ENCODE data around the gene PGAP3.

Gene PGAP3

GRCh38 chr17:39709319-39709997 is 21.6 kb upstream of the PGAP3 start:
- H3K4me3 Mint-ChIP-seq = no peak overlapping the region
- no peak for TF ChIP-seq CTCF (IDR thresholded peaks at IDR 0.05)
- H3K4me1 Mint-ChIP-seq = peaks cover 9% of the 10 kb centered on the region
- peaks cover 4% of the 10 kb centered on the region for H3K27me3 Mint-ChIP-seq (ENCODE audit: low read depth, poor library complexity)
- peak overlapping the region; percentile 54 for H3K27ac Mint-ChIP-seq
- DNase-seq = no peak
- H3K9me3 Mint-ChIP-seq = no peaks in the 10 kb centered on the region
- H3K36me3 Mint-ChIP-seq (ENCODE audit: low read depth) = peaks cover 17% of the 10 kb centered on the region

GRCh38 chr17:39706921-39707337 is 19.1 kb upstream of the PGAP3 start:
- Mint-ChIP-seq H3K4me1 (peaks cover 32% of the 10 kb centered on the region), H3K27me3 (ENCODE audit: low read depth, poor library complexity) (peaks cover 4% of the 10 kb centered on the region), H3K27ac (no peak overlapping the region), H3K4me3 (no peak overlapping the region), H3K36me3 (ENCODE audit: low read depth) (peaks cover 9% of the 10 kb centered on the region), H3K9me3 (no peaks in the 10 kb centered on the region)
- DNase-seq = no peak
- no peak for TF ChIP-seq CTCF (IDR thresholded peaks at IDR 0.05)

- H3K4me3 Mint-ChIP-seq = no peak overlapping the region
- no peaks in the 10 kb centered on the region for H3K9me3 Mint-ChIP-seq
Measured at GRCh38 chr17:39706383-39706782, 18.5 kb upstream of the PGAP3 start.

GRCh38 chr17:39705786-39706348 is 18.0 kb upstream of the PGAP3 start:
- Mint-ChIP-seq H3K27me3 (ENCODE audit: low read depth, poor library complexity) (peaks cover 8% of the 10 kb centered on the region), H3K27ac (no peak overlapping the region), H3K4me1 (peaks cover 43% of the 10 kb centered on the region), H3K36me3 (ENCODE audit: low read depth) (peaks cover 9% of the 10 kb centered on the region), H3K4me3 (no peak overlapping the region), H3K9me3 (no peaks in the 10 kb centered on the region)
- TF ChIP-seq CTCF (IDR thresholded peaks at IDR 0.05) = no peak
- DNase-seq = no peak

More at GRCh38 chr17:39706383-39706782, 18.5 kb upstream of the PGAP3 start:
- H3K27ac Mint-ChIP-seq = no peak overlapping the region
- peaks cover 9% of the 10 kb centered on the region for H3K36me3 Mint-ChIP-seq (ENCODE audit: low read depth)
- DNase-seq = no peak
- peaks cover 6% of the 10 kb centered on the region for H3K27me3 Mint-ChIP-seq (ENCODE audit: low read depth, poor library complexity)
- no peak for TF ChIP-seq CTCF (IDR thresholded peaks at IDR 0.05)
- peaks cover 38% of the 10 kb centered on the region for H3K4me1 Mint-ChIP-seq

- Mint-ChIP-seq H3K27ac (no peak overlapping the region), H3K9me3 (no peaks in the 10 kb centered on the region)
- no peak for TF ChIP-seq CTCF (IDR thresholded peaks at IDR 0.05)
Measured at GRCh38 chr17:39704821-39705551, 17.1 kb upstream of the PGAP3 start.

More at GRCh38 chr17:39704821-39705551, 17.1 kb upstream of the PGAP3 start:
- H3K4me1 Mint-ChIP-seq = peaks cover 47% of the 10 kb centered on the region
- H3K27me3 Mint-ChIP-seq (ENCODE audit: low read depth, poor library complexity) = peaks cover 8% of the 10 kb centered on the region
- H3K36me3 Mint-ChIP-seq (ENCODE audit: low read depth) = peaks cover 9% of the 10 kb centered on the region
- DNase-seq = no peak
- no peak overlapping the region for H3K4me3 Mint-ChIP-seq

Data from nephron progenitor cell (in vitro differentiated cells).